ENCODE data around the gene CD58. TPM values are rescaled to one million over a fixed set of nuclear protein-coding genes. Genes with fewer than 3 reads are reported as not detected.
A peak's percentile ranks its signal among the peaks of the same experiment; 100 is the strongest.

The CD58 gene
- total and polyA plus RNA-seq, 12 donors = 6.3 to 43.6 (median 12.5) TPM

GRCh38 chr1:116572099-116572498, 1.3 kb upstream of the CD58 start:
- TF ChIP-seq CTCF (IDR thresholded peaks at IDR 0.05) (no peak), POLR2A (IDR thresholded peaks at IDR 0.05) (no peak)
- peaks cover 0 to 4% of the 10 kb centered on the region in 2 donors for H3K4me1 ChIP-seq (replicated peaks in 1 of 2)
- no peaks in the 10 kb centered on the region for H3K36me3 ChIP-seq (replicated peaks in 1 of 2)
- no peak overlapping the region for H3K4me3 ChIP-seq
- H3K27ac ChIP-seq = no peak overlapping the region
- no peak for DNase-seq
- intact Hi-C loops (cut with DNase I) = no loop called here
- 81 to 95% (median 89%) methylated on average over 2 of the region's 2 CpGs for WGBS, 4 donors
- no peaks in the 10 kb centered on the region for H3K9me3 ChIP-seq (replicated peaks in 1 of 3)
- no peaks in the 10 kb centered on the region for H3K27me3 ChIP-seq

- Histone ChIP-seq H3K36me3 (replicated peaks in 1 of 2) (no peaks in the 10 kb centered on the region), H3K27me3 (no peaks in the 10 kb centered on the region), H3K27ac (peak overlapping the region; percentile 86 to 96 (median 91)), H3K4me1 (replicated peaks in 1 of 2) (peaks cover 0 to 4% of the 10 kb centered on the region in 2 donors), H3K9me3 (replicated peaks in 1 of 3) (no peaks in the 10 kb centered on the region), H3K4me3 (peak overlapping the region in 2 of 4 donors; percentile 61 to 69)
- TF ChIP-seq CTCF (IDR thresholded peaks at IDR 0.05) (no peak), POLR2A (IDR thresholded peaks at IDR 0.05) (no peak)
- WGBS, 4 donors = 7 to 11% (median 9%) methylated on average over 24 of the region's 24 CpGs
- DNase-seq = peak in 1 of 7 donors; percentile 18
- intact Hi-C loops (cut with DNase I) = no loop called here
These were observed 541 bp upstream of the CD58 start for GRCh38 chr1:116571215-116571919.

- DNase-seq = peak; percentile 45 to 74 (median 65)
- H3K27me3 ChIP-seq = no peaks in the 10 kb centered on the region
- peaks cover 8 to 13% of the 10 kb centered on the region in 2 donors for H3K4me1 ChIP-seq (replicated peaks in 1 of 2)
- no peaks in the 10 kb centered on the region for H3K9me3 ChIP-seq (replicated peaks in 1 of 3)
- intact Hi-C loops (cut with DNase I) = no loop called here
- TF ChIP-seq CTCF (IDR thresholded peaks at IDR 0.05) = no peak
- TF ChIP-seq POLR2A (IDR thresholded peaks at IDR 0.05) = no peak
- WGBS, 4 donors = 28 to 44% (median 32%) methylated on average over 20 to 22 of the region's 22 CpGs
- peak overlapping the region in 3 of 4 donors; percentile 60 to 69 (median 61) for H3K4me3 ChIP-seq
- H3K36me3 ChIP-seq (replicated peaks in 1 of 2) = no peaks in the 10 kb centered on the region
- peak overlapping the region; percentile 86 to 96 (median 91) for H3K27ac ChIP-seq
These were observed 959 bp downstream of the CD58 start for GRCh38 chr1:116569776-116570357.

GRCh38 chr1:116569381-116569670, 1.5 kb downstream of the CD58 start:
- TF ChIP-seq CTCF (IDR thresholded peaks at IDR 0.05) (no peak), POLR2A (IDR thresholded peaks at IDR 0.05) (no peak)
- intact Hi-C loops (cut with DNase I) = no loop called here
- Histone ChIP-seq H3K4me3 (peak overlapping the region in 1 of 4 donors; percentile 69), H3K36me3 (replicated peaks in 1 of 2) (no peaks in the 10 kb centered on the region), H3K27ac (no peak overlapping the region), H3K27me3 (no peaks in the 10 kb centered on the region), H3K4me1 (replicated peaks in 1 of 2) (peaks cover 8 to 13% of the 10 kb centered on the region in 2 donors), H3K9me3 (replicated peaks in 1 of 3) (no peaks in the 10 kb centered on the region)
- DNase-seq = no peak

Data from adrenal gland (tissue), 12 donors.